ENCODE measurements around the gene TMEM255B. TPM values are rescaled to one million over a fixed set of nuclear protein-coding genes. Genes with fewer than 3 reads are reported as not detected.

Gene TMEM255B
- total RNA-seq, 1 experiment from 2014 or later: 26.3 TPM

GRCh38 chr13:113730258-113730691 is 28.8 kb upstream of the TMEM255B start:
- Histone ChIP-seq H3K4me1 (ENCODE audit: control insufficient read depth, insufficient read depth, low read length) (no peaks in the 10 kb centered on the region), H3K27me3 (ENCODE audit: control insufficient read depth, insufficient read depth, low read length) (no peaks in the 10 kb centered on the region), H3K27ac (ENCODE audit: low read length) (no peak overlapping the region), H3K36me3 (ENCODE audit: control insufficient read depth, insufficient read depth, low read length) (no peaks in the 10 kb centered on the region), H3K4me3 (ENCODE audit: low read depth in 2 of 2, low read length in 2 of 2) (no peak overlapping the region), H3K9me3 (ENCODE audit: control insufficient read depth, insufficient read depth, low read depth, low read length) (no peaks in the 10 kb centered on the region)
- ChIA-PET CTCF (no interaction called here), POLR2A (no interaction called here)
- DNase-seq (ENCODE audit: low read depth, low spot score): no peak
- intact Hi-C loops (cut with micrococcal nuclease; ENCODE audit: unreplicated experiment) (no loop called here), in situ Hi-C loops (cut with HindIII; ENCODE audit: low pct_unique_long_range_greater_than_20kb, low sequenced_read_pairs) (no loop called here)
- no peak for ATAC-seq
- no peak for TF ChIP-seq SIN3A (IDR thresholded peaks at IDR 0.05; ENCODE audit: borderline replicate concordance, insufficient read depth, low read depth, low read length)
- TF ChIP-seq TCF7L2 (IDR thresholded peaks at IDR 0.05; ENCODE audit: low read depth, low read length): no peak
- no peak for TF ChIP-seq REST (IDR thresholded peaks at IDR 0.05; ENCODE audit: insufficient read depth in 1 of 2, low read depth in 2 of 2, low read length in 1 of 2)
- TF ChIP-seq CTCF (IDR thresholded peaks at IDR 0.05): no peak
- TF ChIP-seq POLR2AphosphoS5 (IDR thresholded peaks at IDR 0.05; ENCODE audit: low read depth, low read length): no peak
- BruUV-seq (replicated peaks): no TSS peak

GRCh38 chr13:113730831-113731191 is 28.2 kb upstream of the TMEM255B start:
- in situ Hi-C loops (cut with HindIII; ENCODE audit: low pct_unique_long_range_greater_than_20kb, low sequenced_read_pairs) (no loop called here), intact Hi-C loops (cut with micrococcal nuclease; ENCODE audit: unreplicated experiment) (no loop called here)
- ChIA-PET CTCF (no interaction called here), POLR2A (no interaction called here)
- Histone ChIP-seq H3K9me3 (ENCODE audit: control insufficient read depth, insufficient read depth, low read depth, low read length) (no peaks in the 10 kb centered on the region), H3K27me3 (ENCODE audit: control insufficient read depth, insufficient read depth, low read length) (no peaks in the 10 kb centered on the region), H3K4me3 (ENCODE audit: low read depth in 2 of 2, low read length in 2 of 2) (no peak overlapping the region), H3K4me1 (ENCODE audit: control insufficient read depth, insufficient read depth, low read length) (no peaks in the 10 kb centered on the region), H3K36me3 (ENCODE audit: control insufficient read depth, insufficient read depth, low read length) (no peaks in the 10 kb centered on the region), H3K27ac (ENCODE audit: low read length) (no peak overlapping the region)
- no TSS peak for BruUV-seq (replicated peaks)
- ATAC-seq (no peak), DNase-seq (ENCODE audit: low read depth, low spot score) (no peak)
- TF ChIP-seq POLR2AphosphoS5 (IDR thresholded peaks at IDR 0.05; ENCODE audit: low read depth, low read length) (no peak), CTCF (IDR thresholded peaks at IDR 0.05) (no peak), REST (IDR thresholded peaks at IDR 0.05; ENCODE audit: insufficient read depth in 1 of 2, low read depth in 2 of 2, low read length in 1 of 2) (no peak), SIN3A (IDR thresholded peaks at IDR 0.05; ENCODE audit: borderline replicate concordance, insufficient read depth, low read depth, low read length) (no peak), TCF7L2 (IDR thresholded peaks at IDR 0.05; ENCODE audit: low read depth, low read length) (no peak)

All from Panc1 (cell line).